Skeletal muscle cell (primary cell): ENCODE measurements around the gene LCE2A.
"Not testable (repeated sequence)": the region's sequence is repeated elsewhere in the genome, so short reads cannot be mapped to it uniquely, and the experiment has no call there.

ENCODE experiments used
- DNase-seq: peaks from one replicate; pipeline ENCODE4 v3.0.0-alpha.2; 2010; ENCODE audit warnings: low read depth
- H3K4me3 ChIP-seq: 2 replicates; pipeline ENCODE4 v1.5.1; 2011; ENCODE audit warnings: low read depth, mild to moderate bottlenecking, control low read depth, low read length, moderate library complexity

Gene LCE2A, protein sequence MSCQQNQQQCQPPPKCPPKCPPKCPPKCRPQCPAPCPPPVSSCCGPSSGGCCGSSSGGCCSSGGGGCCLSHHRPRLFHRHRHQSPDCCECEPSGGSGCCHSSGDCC

DNA sequence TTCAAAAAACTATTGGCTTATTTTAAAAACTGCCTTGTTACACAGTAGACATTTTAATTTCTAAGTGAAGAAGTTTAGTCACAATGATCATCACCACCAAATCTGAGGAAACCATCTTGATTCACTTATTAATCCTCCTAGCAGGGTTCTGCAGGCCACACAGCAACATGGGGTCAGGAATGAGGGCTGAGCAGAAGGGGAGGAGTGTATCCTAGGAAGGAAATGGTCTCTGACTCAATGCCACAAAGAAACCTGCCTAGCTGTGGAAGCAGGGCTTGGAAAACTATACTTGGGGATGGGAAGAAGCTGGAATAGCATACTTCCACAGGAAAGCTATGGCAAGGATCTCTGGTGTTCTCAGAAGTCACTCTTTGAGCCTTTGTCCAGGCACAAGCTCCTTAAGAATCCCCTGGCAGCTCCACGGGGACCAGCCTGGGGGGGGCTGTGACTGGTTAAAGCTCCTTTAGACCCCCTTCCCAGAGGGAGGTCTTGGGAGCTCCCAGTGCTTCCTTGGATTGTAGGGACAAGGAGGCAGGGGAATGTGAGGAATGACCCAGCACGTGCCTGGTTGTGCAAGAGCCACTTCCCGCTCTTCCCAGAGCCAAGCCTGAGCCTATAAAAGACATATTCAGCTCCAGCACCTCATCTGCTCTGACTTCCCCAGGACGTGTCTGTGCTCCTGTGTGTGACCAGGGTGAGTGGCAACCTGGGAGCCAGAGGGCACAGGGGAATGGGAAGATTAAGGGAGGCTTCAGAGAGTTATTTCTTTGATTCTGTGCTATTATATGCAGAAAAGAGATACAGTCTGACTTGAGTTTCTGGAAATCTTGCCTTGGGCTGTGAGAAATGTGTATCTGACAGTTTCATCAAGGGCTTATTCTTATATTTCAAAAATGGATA lies at the start of gene LCE2A:
TSS of gene LCE2A (plus strand) at position 645 of the 900 bp plus-strand sequence. CDS start 557 bp downstream, outside the sequence.
- DNase-seq, result no peak
- no peak within 1 kb of the TSS for H3K4me3 ChIP-seq

- peak; percentile 3 for DNase-seq
- H3K4me3 ChIP-seq, result no peak overlapping the region
Observed at GRCh38 chr1:152654110-152654509, 44.0 kb upstream of the LCE2A start.

DNA sequence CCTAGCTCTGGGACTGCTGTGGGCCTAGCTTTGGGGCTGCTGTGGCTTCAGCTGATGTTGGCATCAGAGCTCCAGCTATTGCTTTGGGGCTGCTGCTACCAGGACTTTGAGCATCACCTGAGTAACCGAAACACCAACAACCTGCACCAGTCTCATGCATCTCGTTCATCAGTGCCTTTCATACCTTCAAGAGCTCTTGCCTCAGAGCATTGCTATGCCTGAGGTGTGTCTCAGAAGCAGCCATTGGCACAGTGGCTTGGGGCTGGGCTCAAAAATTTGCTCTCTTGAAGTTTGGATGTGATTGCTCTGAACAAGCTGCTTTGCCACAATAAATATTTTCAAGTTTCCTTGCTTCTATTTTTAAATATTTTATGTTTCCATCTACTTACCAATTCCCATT lies 41.7 kb upstream of the LCE2A start:
- H3K4me3 ChIP-seq, result no peak overlapping the region

DNA sequence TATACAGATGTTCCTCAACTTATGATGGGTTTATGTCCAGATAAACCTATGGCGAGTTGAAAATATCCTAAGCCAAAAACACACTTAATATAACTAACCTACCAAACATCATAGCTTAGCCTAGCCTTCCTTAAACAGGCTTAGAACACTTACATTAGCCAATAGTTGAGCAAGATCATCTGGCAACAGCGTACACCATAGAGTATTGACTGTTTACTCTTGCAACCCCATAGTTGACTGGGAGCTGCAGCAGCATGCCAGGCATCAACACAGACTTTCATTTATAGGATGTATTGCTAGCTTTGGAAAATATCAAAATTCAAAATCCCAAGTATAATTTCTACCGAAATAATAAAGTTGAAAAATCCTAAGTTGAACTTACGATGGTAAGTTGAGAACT lies 40.5 kb upstream of the LCE2A start:
- no peak for DNase-seq

More for the DNA sequence above, 41.7 kb upstream of the LCE2A start:
- no peak for DNase-seq

DNA sequence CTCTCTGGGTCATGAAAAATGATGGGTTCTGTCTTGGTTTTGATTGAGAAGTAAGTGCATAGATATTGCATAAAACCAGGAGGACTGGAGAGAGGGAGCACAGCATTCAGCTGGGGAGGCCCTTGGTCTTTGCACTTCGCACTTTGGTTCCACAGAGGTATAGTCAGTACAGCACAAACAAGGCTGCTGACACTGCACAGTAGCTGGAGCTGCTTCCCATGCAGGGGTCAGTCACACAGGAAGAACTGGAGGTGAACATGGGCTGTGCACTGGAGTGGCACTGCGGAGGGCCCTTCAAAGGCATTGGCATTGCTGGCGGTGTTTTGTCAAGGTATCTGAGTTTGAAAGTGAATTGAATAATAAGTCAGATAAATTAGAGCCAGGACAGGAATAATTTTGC lies 39.5 kb upstream of the LCE2A start:
- no peak for DNase-seq
- H3K4me3 ChIP-seq, result no peak overlapping the region

More for the DNA sequence above, 40.5 kb upstream of the LCE2A start:
- no peak overlapping the region for H3K4me3 ChIP-seq

GRCh38 chr1:152663098-152663497 lies 35.0 kb upstream of the LCE2A start, which contains the start of gene LCE2D:
TSS of gene LCE2D (plus strand) at chr1:152663380. CDS start at chr1:152664106, 726 bp downstream.
- H3K4me3 ChIP-seq, result no peak within 1 kb of the TSS
- DNase-seq, result no peak

- DNase-seq, result not testable (repeated sequence)
Observed at GRCh38 chr1:152666171-152666570, 32.0 kb upstream of the LCE2A start.

GRCh38 chr1:152667648-152668047 lies 30.5 kb upstream of the LCE2A start:
- H3K4me3 ChIP-seq, result no peak overlapping the region
- DNase-seq, result no peak

More at GRCh38 chr1:152666171-152666570, 32.0 kb upstream of the LCE2A start:
- H3K4me3 ChIP-seq, result not testable (repeated sequence)

DNA sequence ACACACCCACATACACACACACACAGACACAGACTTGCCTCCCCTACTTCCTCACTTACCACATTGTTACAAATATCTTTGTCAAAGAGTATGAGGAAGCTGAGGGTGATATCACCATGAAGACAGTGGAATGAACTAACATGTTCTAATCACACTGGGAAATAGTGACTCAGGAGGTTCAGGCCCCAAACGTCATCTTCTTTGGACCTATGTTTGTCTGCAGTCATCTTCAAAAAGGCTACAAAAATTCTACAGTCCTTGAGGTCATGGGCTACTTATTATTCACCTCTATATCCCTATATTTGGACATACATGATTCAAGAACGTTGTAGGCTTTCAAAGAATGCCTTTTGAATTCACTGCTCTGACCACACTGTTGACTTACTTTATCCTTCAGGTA lies 25.1 kb upstream of the LCE2A start:
- no peak overlapping the region for H3K4me3 ChIP-seq
- no peak for DNase-seq

DNA sequence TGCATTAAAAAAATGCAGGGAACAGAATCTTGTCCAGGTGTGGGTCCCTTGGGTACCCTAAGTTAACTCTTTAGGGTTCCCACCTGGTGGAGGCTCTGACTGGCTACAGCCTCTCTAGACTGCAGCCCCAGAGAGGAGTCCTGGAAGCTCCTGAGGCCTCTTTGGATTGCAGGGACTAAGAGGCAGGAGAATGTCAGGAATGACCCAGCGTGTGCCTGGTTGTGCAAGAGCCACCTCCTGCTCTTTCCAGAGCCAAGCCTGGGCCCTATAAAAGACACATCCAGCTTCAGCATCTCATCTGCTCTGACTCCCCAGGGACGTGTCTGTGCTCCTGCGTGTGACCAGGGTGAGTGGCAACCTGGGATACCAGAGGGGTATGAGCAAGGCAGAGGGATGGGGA lies 23.2 kb upstream of the LCE2A start, which contains the start of gene LCE2C:
TSS of gene LCE2C (plus strand) at position 297 of the 400 bp plus-strand sequence. CDS start 737 bp downstream, outside the sequence.
- not testable (repeated sequence) for DNase-seq

DNA sequence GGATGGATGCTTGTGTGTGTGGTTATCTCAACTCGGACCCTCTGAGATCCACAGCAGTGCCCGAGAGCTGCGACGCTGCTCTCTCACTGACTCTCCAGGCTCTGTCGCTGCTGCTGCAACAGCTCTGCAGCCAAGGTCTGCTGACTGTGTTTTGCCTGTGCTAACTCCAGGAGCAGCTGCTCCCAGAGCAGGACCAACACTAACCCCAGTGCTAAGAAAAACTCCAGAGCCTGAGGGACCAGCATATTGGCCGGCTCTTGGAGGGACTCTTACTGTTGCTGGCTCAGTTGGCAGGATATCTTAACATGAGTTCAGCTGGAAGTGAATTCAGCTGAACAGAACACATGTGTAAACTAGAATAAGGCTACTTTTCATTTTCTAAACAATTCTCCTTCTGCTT lies 18.7 kb upstream of the LCE2A start:
- H3K4me3 ChIP-seq, result no peak overlapping the region
- DNase-seq, result no peak

More for the DNA sequence above, 23.2 kb upstream of the LCE2A start, which contains the start of gene LCE2C:
- not testable (repeated sequence) for H3K4me3 ChIP-seq

GRCh38 chr1:152681616-152682015 lies 16.5 kb upstream of the LCE2A start:
- DNase-seq, result no peak
- H3K4me3 ChIP-seq, result no peak overlapping the region

DNA sequence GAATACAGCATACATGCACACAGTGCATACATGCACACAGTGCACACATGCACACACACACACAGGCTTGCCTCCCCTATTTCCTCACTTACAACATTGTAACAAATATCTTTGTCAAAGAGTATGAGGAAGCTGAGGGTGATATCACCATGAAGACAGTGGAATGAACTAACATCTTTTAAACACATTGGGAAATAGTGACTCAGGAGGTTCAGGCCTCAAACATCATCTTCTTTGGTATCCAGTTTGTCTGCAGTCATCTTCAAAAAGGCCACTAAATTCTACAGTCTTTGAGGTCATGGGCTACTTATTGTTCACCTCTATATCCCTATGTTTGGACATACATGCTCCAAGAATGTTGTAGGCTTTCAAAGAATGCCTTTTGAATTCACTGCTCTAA lies 14.3 kb upstream of the LCE2A start:
- H3K4me3 ChIP-seq, result no peak overlapping the region
- DNase-seq, result no peak

- not testable (repeated sequence) for DNase-seq, H3K4me3 ChIP-seq
Observed at GRCh38 chr1:152685823-152686222, 12.3 kb upstream of the LCE2A start, which contains the start of gene LCE2B. TSS of gene LCE2B (plus strand) at chr1:152686123. CDS start at chr1:152686844, 721 bp downstream.

GRCh38 chr1:152699746-152700145 lies 1.6 kb downstream of the LCE2A start:
- DNase-seq, result no peak
- H3K4me3 ChIP-seq, result no peak overlapping the region

- no peak within 1 kb of the TSS for H3K4me3 ChIP-seq
- no peak for DNase-seq
Observed at GRCh38 chr1:152707860-152708259, 9.7 kb downstream of the LCE2A start, which contains the start of gene LCE4A. TSS of gene LCE4A (plus strand) at chr1:152708160. CDS start at chr1:152709076, 916 bp downstream.

DNA sequence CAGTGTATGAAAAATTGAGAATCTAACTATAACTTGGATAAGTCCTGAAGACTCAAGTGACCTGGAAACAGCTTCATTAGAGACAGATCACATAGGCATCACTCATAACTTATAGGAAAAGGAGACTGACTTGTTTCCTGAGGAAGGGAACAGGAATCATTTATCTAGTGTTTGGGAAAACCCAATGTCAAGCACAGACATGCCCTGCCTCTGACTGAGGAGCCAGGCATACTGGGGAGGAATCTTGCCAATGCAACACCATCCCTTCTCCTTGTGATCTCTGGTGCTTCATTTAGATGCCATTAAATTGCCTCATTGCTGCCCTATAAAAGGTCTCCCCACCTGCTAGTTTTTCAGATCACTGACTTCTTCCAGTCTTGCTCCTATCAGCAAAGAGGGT lies 20.1 kb downstream of the LCE2A start:
- H3K4me3 ChIP-seq, result no peak overlapping the region
- no peak for DNase-seq

DNA sequence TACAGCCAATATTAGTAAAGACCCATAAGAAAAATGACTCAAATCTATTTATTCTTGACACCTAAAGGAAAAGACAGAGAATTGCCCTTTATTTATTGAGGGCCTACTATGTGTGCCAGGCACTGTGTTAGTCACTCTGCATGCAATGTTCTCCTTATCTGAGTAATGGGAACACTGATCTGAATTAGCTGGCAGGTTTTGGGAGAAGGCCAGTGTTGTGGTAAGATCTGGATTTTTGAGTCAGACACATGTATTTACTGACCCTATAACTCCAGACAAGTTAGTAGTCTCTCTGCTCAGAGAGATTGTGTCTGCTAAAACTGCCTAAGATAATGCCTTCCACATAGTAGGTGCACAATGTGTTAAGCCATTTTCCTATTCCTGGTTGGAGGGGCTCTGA lies 27.1 kb downstream of the LCE2A start:
- no peak overlapping the region for H3K4me3 ChIP-seq
- DNase-seq, result no peak

GRCh38 chr1:152728986-152729385 lies 30.8 kb downstream of the LCE2A start:
- H3K4me3 ChIP-seq, result no peak overlapping the region
- no peak for DNase-seq

DNA sequence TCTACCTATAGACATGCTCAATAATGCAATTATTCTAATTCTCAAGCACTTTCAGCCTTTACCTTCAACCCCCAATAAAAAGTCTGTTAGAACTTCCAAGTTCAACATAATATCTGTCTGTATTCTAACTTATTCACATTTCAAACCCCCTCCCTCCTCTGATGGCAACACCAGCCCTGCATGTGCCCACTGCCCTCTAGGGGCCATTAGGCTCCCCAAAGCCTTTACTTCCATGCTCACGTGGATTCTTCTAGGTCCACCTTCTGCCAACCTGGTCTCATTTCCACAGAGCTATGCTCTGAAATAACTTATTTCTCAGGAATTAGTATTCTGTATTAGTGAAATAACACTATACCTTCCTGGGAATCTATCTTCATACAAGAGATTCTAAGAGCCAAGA lies 37.5 kb downstream of the LCE2A start:
- no peak overlapping the region for H3K4me3 ChIP-seq
- no peak for DNase-seq
